ENCODE results near the gene CCRL2. TPM values are rescaled to one million over a fixed set of nuclear protein-coding genes. Genes with fewer than 3 reads are reported as not detected.

The CCRL2 gene
- total and polyA plus RNA-seq, 9 of the 15 experiments (the other 6 are each of a cell fraction or from before 2014, with no cell fraction given), result 3.4 to 5.7 (median 4.0) TPM

GRCh38 chr3:46400000-46400734 is 6.9 kb upstream of the CCRL2 start (continued):
- no peak for TF ChIP-seq CHD7 (IDR thresholded peaks at IDR 0.05; ENCODE audit: low read depth, low read length)
- no peak for TF ChIP-seq SREBF2 (CRISPR knock-in tag; IDR thresholded peaks at IDR 0.05)
- TF ChIP-seq SRSF9 (IDR thresholded peaks at IDR 0.05; ENCODE audit: borderline replicate concordance, low read depth, low read length), result no peak
- no peak for TF ChIP-seq HCFC1 (IDR thresholded peaks at IDR 0.05; ENCODE audit: low read depth, low read length)
- no peak for TF ChIP-seq NR0B1 (IDR thresholded peaks at IDR 0.05; ENCODE audit: partially characterized antibody)
- TF ChIP-seq TSHZ1 (CRISPR knock-in tag; IDR thresholded peaks at IDR 0.05), result no peak
- TF ChIP-seq HMG20B (CRISPR knock-in tag; IDR thresholded peaks at IDR 0.05), result no peak
- TF ChIP-seq ZNF311 (CRISPR knock-in tag; IDR thresholded peaks at IDR 0.05), result no peak
- TF ChIP-seq RBM34 (IDR thresholded peaks at IDR 0.05; ENCODE audit: borderline replicate concordance, insufficient read depth, low read length), result no peak
